Panc1 (cell line): ENCODE data around the gene R3HDM4. TPM values are rescaled to one million over a fixed set of nuclear protein-coding genes. Genes with fewer than 3 reads are reported as not detected.

Source experiments
- ATAC-seq: fragments of 200-7000 bp; cut with Tn5 transposase; 2 replicates; pipeline ENCODE4 v1.9.1; 2020; ENCODE audit warnings: mild to moderate bottlenecking, moderate library complexity
- BruUV-seq: library from RNA; stranded (reverse); fragments of 400-500 nt; replicated peaks from 2 replicates; lab custom pipeline; 2021; lab: Mats Ljungman, UMichigan
- CTCF ChIA-PET: fragments of 300-600 bp; sonication (Branson Sonifier 250); formaldehyde crosslinking; loops from one replicate; lab custom pipeline; 2022; ENCODE audit warnings: antibody characterized with exemption; lab: Charles Lee
- POLR2A ChIA-PET: fragments of 300-600 bp; sonication (Branson Sonifier 250); formaldehyde crosslinking; loops from one replicate; lab custom pipeline; 2022; ENCODE audit warnings: antibody characterized with exemption; lab: Charles Lee
- DNase-seq: peaks from one replicate; pipeline ENCODE4 v3.0.0-alpha.2; 2010; ENCODE audit warnings: low read depth, low spot score
- H3K27ac ChIP-seq: 2 replicates; pipeline ENCODE4 v1.5.1; 2011; ENCODE audit warnings: mild to moderate bottlenecking, low read length, inconsistent platforms
- H3K27me3 ChIP-seq: fragments of 200-500 bp; sonication (Bioruptor generic); 2 replicates; pipeline ENCODE4 v1.6.0; 2014; ENCODE audit warnings: low read length, inconsistent platforms; ENCODE audit not compliant: control insufficient read depth, insufficient read depth
- H3K36me3 ChIP-seq: fragments of 200-500 bp; sonication (Bioruptor generic); 2 replicates; pipeline ENCODE4 v1.5.1; 2014; ENCODE audit warnings: inconsistent platforms, mild to moderate bottlenecking, low read length, moderate library complexity; ENCODE audit not compliant: control insufficient read depth, insufficient read depth
- H3K4me1 ChIP-seq: 2 replicates; pipeline ENCODE4 v1.5.1; 2011; ENCODE audit warnings: inconsistent platforms, mild to moderate bottlenecking, low read length, moderate library complexity; ENCODE audit not compliant: control insufficient read depth, insufficient read depth
- H3K4me3 ChIP-seq, 2 experiments: 2 replicates each; pipeline ENCODE4 v1.5.1; 2011 to 2012; ENCODE audit warnings: low read depth in 2 of 2, low read length in 2 of 2, mild to moderate bottlenecking in 2 of 2, inconsistent platforms in 1 of 2, moderate library complexity in 1 of 2
- H3K9me3 ChIP-seq: fragments of 200-500 bp; sonication (Bioruptor generic); 2 replicates; pipeline ENCODE4 v1.5.1; 2014; ENCODE audit warnings: low read depth, mild to moderate bottlenecking, inconsistent platforms, low read length, moderate library complexity; ENCODE audit not compliant: control insufficient read depth, insufficient read depth
- CTCF ChIP-seq: fragments of 450-650 bp; IDR thresholded peaks from 2 replicates; pipeline ENCODE4 v1.5.1; 2017; ENCODE audit warnings: mild to moderate bottlenecking
- POLR2AphosphoS5 ChIP-seq: IDR thresholded peaks from 2 replicates; pipeline ENCODE4 v1.6.1; 2012; ENCODE audit warnings: mild to moderate bottlenecking, low read depth, low read length, moderate library complexity
- REST ChIP-seq, 2 experiments: IDR thresholded peaks; 2 replicates each; pipeline ENCODE4 v1.6.1; 2011 to 2012; ENCODE audit warnings: low read depth in 2 of 2, control low read depth in 1 of 2, low read length in 1 of 2, mild to moderate bottlenecking in 1 of 2, moderate library complexity in 1 of 2; ENCODE audit not compliant: insufficient read depth in 1 of 2
- SIN3A ChIP-seq: IDR thresholded peaks from 2 replicates; pipeline ENCODE4 v1.6.1; 2012; ENCODE audit warnings: low read depth, mild to moderate bottlenecking, low read length, moderate library complexity, borderline replicate concordance; ENCODE audit not compliant: insufficient read depth
- TCF7L2 ChIP-seq: IDR thresholded peaks from 2 replicates; pipeline ENCODE4 v1.6.1; 2011; ENCODE audit warnings: mild to moderate bottlenecking, low read depth, low read length, inconsistent platforms
- in situ Hi-C: cut with HindIII; loops from 2 replicates; pipeline ENCODE4 v1.10.0; 2016; ENCODE audit warnings: low sequenced_read_pairs, low pct_unique_long_range_greater_than_20kb
- intact Hi-C: fragments of 100-400 bp; cut with micrococcal nuclease; formaldehyde crosslinking; loops from one replicate; pipeline ENCODE4 v1.10.0; 2022; ENCODE audit not compliant: unreplicated experiment
- total RNA-seq: library from RNA; stranded (reverse); gene quantifications from one replicate; pipeline ENCODE4 v1.2.1, GENCODE V29; 2021; ENCODE audit not compliant: unreplicated experiment

Gene R3HDM4
- total RNA-seq, 1 experiment from 2014 or later = 43.5 TPM

- intact Hi-C loops (no loop called here), in situ Hi-C loops (no loop called here)
- DNase-seq (no peak), ATAC-seq (no peak)
- Histone ChIP-seq H3K4me1 (peaks cover 5% of the 10 kb centered on the region; the same call in 1 of the 2 replicates), H3K27ac (no peak overlapping the region), H3K36me3 (no peaks in the 10 kb centered on the region), H3K4me3 (no peak overlapping the region), H3K27me3 (no peaks in the 10 kb centered on the region), H3K9me3 (no peaks in the 10 kb centered on the region)
- CTCF ChIA-PET = no interaction called here
- no TSS peak for BruUV-seq
- POLR2A ChIA-PET = no interaction called here
- no peak for TF ChIP-seq TCF7L2
- TF ChIP-seq CTCF = no peak
- TF ChIP-seq REST (IDR thresholded peaks at IDR 0.05; ENCODE audit: insufficient read depth in 1 of 2, low read depth in 2 of 2, low read length in 1 of 2) = no peak
- TF ChIP-seq SIN3A = no peak
- no peak for TF ChIP-seq POLR2AphosphoS5
Measured at GRCh38 chr19:867855-868457, 45.1 kb downstream of the R3HDM4 start.

DNA sequence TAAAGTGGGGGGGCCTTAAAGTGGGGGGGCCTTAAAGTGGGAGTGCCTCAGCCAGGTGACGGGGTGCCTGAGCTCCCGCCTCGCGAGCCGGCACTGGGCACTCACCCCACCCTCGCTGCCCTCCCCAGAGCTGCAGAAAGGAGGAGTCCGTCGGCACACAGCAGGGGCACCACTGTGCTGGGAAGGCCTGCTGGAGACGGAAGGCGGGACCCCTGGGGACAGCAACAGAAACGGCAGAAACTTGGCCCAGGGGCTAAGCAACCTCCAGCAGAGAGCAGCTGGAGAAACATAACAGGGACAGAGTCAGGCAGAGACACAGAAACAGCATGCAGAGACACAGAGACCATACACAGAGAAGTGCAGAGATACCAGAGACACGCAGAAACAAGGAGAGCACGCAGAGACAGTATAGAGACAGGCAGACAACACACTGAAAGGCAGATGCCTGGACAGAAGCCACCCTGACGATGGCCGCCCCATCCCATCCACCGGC, 45.7 kb downstream of the R3HDM4 start:
- no peak for TF ChIP-seq SIN3A
- no peak for TF ChIP-seq POLR2AphosphoS5
- TF ChIP-seq CTCF = no peak
- no peak for TF ChIP-seq TCF7L2
- no peaks in the 10 kb centered on the region for H3K36me3 ChIP-seq
- in situ Hi-C loops = no loop called here
- H3K27me3 ChIP-seq = no peaks in the 10 kb centered on the region
- no TSS peak for BruUV-seq
- peaks cover 5% of the 10 kb centered on the region; the same call in 1 of the 2 replicates for H3K4me1 ChIP-seq
- ChIA-PET POLR2A (interaction anchor here (0.6 to 0.7 kb wide), 2 partner anchors 89 to 146 kb away, joined by 3 to 4 read pairs; no protein-coding TSS in a partner anchor), CTCF (interaction anchor here (0.6 kb wide), 1 partner anchor 10 kb away, joined by 3 read pairs; no protein-coding TSS in a partner anchor)
- no peak overlapping the region for H3K27ac ChIP-seq
- intact Hi-C loops = no loop called here
- H3K9me3 ChIP-seq = no peaks in the 10 kb centered on the region
- ATAC-seq (peak; percentile 23), DNase-seq (no peak)
- H3K4me3 ChIP-seq = no peak overlapping the region
